Stimulated activated CD4-positive, alpha-beta T cell treated with anti-CD3 and anti-CD28 coated beads, Interleukin-4, amount 100 ng/mL, for 4 hours (primary cell): ENCODE results near the gene ZBTB25.

Source experiments
- DNase-seq, 2 experiments: peaks; one replicate each; pipeline ENCODE4 v3.0.0-alpha.2; 2020

ZBTB25 gene

GRCh38 chr14:64513271-64513670, 9.6 kb upstream of the ZBTB25 start:
- DNase-seq, result no peak

- peak; percentile 45 to 51 for DNase-seq
Measured at GRCh38 chr14:64510825-64511671, 7.4 kb upstream of the ZBTB25 start.

- no peak for DNase-seq
Measured at GRCh38 chr14:64509036-64509435, 5.4 kb upstream of the ZBTB25 start.

GRCh38 chr14:64508215-64508776, 4.7 kb upstream of the ZBTB25 start:
- DNase-seq, result no peak

GRCh38 chr14:64507376-64508156, 3.9 kb upstream of the ZBTB25 start:
- DNase-seq, result peak; percentile 35 to 63

- DNase-seq, result no peak
Measured at GRCh38 chr14:64506721-64507120, 3.1 kb upstream of the ZBTB25 start.

- peak; percentile 80 to 85 for DNase-seq
Measured at GRCh38 chr14:64504897-64505794, 1.5 kb upstream of the ZBTB25 start.

- peak; percentile 82 to 87 for DNase-seq
Measured at GRCh38 chr14:64504310-64504896, 765 bp upstream of the ZBTB25 start, which contains the start of gene ZBTB1. Gene ZBTB1, plus strand, starts transcription at chr14:64504770. Its CDS starts 16,735 bp downstream, at chr14:64521505.

- peak in 1 of 2 experiments; percentile 17 for DNase-seq
Measured at GRCh38 chr14:64502887-64503433, 678 bp downstream of the ZBTB25 start.

- peak in 1 of 2 experiments; percentile 10 for DNase-seq
Measured at GRCh38 chr14:64502456-64502855, 1.2 kb downstream of the ZBTB25 start.

GRCh38 chr14:64501411-64502171, 2.0 kb downstream of the ZBTB25 start:
- no peak for DNase-seq

- no peak for DNase-seq
Measured at GRCh38 chr14:64500088-64500487, 3.5 kb downstream of the ZBTB25 start.

GRCh38 chr14:64496764-64497163, 6.9 kb downstream of the ZBTB25 start:
- DNase-seq, result no peak

- DNase-seq, result no peak
Measured at GRCh38 chr14:64495252-64495651, 8.4 kb downstream of the ZBTB25 start.

- no peak for DNase-seq
Measured at GRCh38 chr14:64493455-64493854, 10.2 kb downstream of the ZBTB25 start.

- DNase-seq, result no peak
Measured at GRCh38 chr14:64491637-64492036, 12.0 kb downstream of the ZBTB25 start.

- DNase-seq, result no peak
Measured at GRCh38 chr14:64488590-64489099, 15.0 kb downstream of the ZBTB25 start.

GRCh38 chr14:64478634-64479250, 24.9 kb downstream of the ZBTB25 start:
- no peak for DNase-seq

GRCh38 chr14:64476438-64476837, 27.2 kb downstream of the ZBTB25 start:
- no peak for DNase-seq

GRCh38 chr14:64475585-64476273, 27.9 kb downstream of the ZBTB25 start:
- no peak for DNase-seq
